Measurements from ENCODE around the gene CAPG.

- TF ChIP-seq, protein P1, sequence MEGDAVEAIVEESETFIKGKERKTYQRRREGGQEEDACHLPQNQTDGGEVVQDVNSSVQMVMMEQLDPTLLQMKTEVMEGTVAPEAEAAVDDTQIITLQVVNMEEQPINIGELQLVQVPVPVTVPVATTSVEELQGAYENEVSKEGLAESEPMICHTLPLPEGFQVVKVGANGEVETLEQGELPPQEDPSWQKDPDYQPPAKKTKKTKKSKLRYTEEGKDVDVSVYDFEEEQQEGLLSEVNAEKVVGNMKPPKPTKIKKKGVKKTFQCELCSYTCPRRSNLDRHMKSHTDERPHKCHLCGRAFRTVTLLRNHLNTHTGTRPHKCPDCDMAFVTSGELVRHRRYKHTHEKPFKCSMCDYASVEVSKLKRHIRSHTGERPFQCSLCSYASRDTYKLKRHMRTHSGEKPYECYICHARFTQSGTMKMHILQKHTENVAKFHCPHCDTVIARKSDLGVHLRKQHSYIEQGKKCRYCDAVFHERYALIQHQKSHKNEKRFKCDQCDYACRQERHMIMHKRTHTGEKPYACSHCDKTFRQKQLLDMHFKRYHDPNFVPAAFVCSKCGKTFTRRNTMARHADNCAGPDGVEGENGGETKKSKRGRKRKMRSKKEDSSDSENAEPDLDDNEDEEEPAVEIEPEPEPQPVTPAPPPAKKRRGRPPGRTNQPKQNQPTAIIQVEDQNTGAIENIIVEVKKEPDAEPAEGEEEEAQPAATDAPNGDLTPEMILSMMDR (IDR thresholded peaks at IDR 0.05): no peak
- no peak for TF ChIP-seq POLR2A (IDR thresholded peaks at IDR 0.05)
Measured at GRCh38 chr2:85413592-85414420, 3.6 kb upstream of the CAPG start.

All from right lobe of liver (tissue), 4 donors.